Activated B cell treated with CpG ODN at 0.5 μM for 24 hours (primary cell): ENCODE measurements around the gene NRXN3. TPM values are rescaled to one million over a fixed set of nuclear protein-coding genes. Genes with fewer than 3 reads are reported as not detected.

Experiments
- ATAC-seq: fragments of 200-7000 bp; cut with Tn5 transposase; one replicate; pipeline ENCODE4 v1.10.0; 2021; ENCODE audit warnings: low read depth, mild to moderate bottlenecking, moderate library complexity
- CTCF ChIA-PET: fragments of 350-600 bp; sonication (Branson Sonifier 250); formaldehyde crosslinking; loops from one replicate; lab custom pipeline; 2021; ENCODE audit warnings: antibody characterized with exemption; lab: Charles Lee
- POLR2A ChIA-PET: fragments of 350-600 bp; sonication (Branson Sonifier 250); formaldehyde crosslinking; loops from one replicate; lab custom pipeline; 2021; ENCODE audit warnings: antibody characterized with exemption; lab: Charles Lee
- DNase-seq: peaks from one replicate; pipeline ENCODE4 v3.0.0; 2022
- H3K27ac Mint-ChIP-seq: one replicate; pipeline ENCODE4 v1.8.0; 2020; ENCODE audit warnings: mixed read lengths
- H3K27me3 Mint-ChIP-seq: one replicate; pipeline ENCODE4 v1.8.0; 2021; ENCODE audit warnings: mixed read lengths
- H3K36me3 Mint-ChIP-seq: one replicate; pipeline ENCODE4 v1.8.0; 2021; ENCODE audit warnings: low read depth, mixed read lengths
- H3K4me1 Mint-ChIP-seq: one replicate; pipeline ENCODE4 v1.8.0; 2021; ENCODE audit warnings: mixed read lengths
- H3K4me3 Mint-ChIP-seq: one replicate; pipeline ENCODE4 v1.8.0; 2020; ENCODE audit warnings: mild to moderate bottlenecking, mixed read lengths
- H3K9me3 Mint-ChIP-seq: one replicate; pipeline ENCODE4 v1.8.0; 2020; ENCODE audit warnings: mixed read lengths
- intact Hi-C: fragments of 100-400 bp; cut with micrococcal nuclease; formaldehyde crosslinking; loops from one replicate; pipeline ENCODE4 v1.15.1; 2024
- total RNA-seq: library from RNA; stranded (reverse); gene quantifications from 2 replicates; pipeline ENCODE4 v1.2.3, GENCODE V29; 2022
- TF ChIP-seq, protein P1 (sequence below): fragments of 200-600 bp; IDR thresholded peaks from one replicate; pipeline ENCODE4 v1.8.0; 2022; ENCODE audit warnings: antibody characterized with exemption, mild to moderate bottlenecking

NRXN3 gene
- total RNA-seq, 1 donor from 2014 or later: not detected

DNA sequence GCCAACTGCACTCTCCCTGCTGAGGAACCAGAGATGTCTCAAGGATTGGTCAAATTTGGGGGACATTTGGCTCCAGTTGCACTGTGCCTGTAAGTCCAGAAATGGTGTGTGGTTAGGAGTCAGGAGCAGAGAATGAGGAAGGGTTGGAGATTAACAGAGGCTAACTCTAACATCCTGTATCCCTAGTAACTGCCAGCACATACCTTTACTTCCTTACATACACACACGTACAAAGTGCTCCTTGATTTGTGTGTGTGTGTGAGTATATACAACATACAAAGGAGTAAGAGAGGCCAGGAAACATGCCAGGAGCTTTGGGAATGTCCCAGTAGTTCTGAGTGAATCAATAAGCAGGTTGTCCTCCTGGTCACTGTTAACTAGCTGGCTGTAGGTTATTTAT lies 39.8 kb upstream of the NRXN3 start:
- Mint-ChIP-seq H3K27me3 (no peaks in the 10 kb centered on the region), H3K4me3 (no peak overlapping the region), H3K4me1 (no peaks in the 10 kb centered on the region), H3K27ac (no peak overlapping the region), H3K36me3 (no peaks in the 10 kb centered on the region), H3K9me3 (no peaks in the 10 kb centered on the region)
- TF ChIP-seq, protein P1, sequence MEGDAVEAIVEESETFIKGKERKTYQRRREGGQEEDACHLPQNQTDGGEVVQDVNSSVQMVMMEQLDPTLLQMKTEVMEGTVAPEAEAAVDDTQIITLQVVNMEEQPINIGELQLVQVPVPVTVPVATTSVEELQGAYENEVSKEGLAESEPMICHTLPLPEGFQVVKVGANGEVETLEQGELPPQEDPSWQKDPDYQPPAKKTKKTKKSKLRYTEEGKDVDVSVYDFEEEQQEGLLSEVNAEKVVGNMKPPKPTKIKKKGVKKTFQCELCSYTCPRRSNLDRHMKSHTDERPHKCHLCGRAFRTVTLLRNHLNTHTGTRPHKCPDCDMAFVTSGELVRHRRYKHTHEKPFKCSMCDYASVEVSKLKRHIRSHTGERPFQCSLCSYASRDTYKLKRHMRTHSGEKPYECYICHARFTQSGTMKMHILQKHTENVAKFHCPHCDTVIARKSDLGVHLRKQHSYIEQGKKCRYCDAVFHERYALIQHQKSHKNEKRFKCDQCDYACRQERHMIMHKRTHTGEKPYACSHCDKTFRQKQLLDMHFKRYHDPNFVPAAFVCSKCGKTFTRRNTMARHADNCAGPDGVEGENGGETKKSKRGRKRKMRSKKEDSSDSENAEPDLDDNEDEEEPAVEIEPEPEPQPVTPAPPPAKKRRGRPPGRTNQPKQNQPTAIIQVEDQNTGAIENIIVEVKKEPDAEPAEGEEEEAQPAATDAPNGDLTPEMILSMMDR: no peak
- ATAC-seq (no peak), DNase-seq (no peak)
- ChIA-PET CTCF (no interaction called here), POLR2A (no interaction called here)
- intact Hi-C loops: no loop called here

DNA sequence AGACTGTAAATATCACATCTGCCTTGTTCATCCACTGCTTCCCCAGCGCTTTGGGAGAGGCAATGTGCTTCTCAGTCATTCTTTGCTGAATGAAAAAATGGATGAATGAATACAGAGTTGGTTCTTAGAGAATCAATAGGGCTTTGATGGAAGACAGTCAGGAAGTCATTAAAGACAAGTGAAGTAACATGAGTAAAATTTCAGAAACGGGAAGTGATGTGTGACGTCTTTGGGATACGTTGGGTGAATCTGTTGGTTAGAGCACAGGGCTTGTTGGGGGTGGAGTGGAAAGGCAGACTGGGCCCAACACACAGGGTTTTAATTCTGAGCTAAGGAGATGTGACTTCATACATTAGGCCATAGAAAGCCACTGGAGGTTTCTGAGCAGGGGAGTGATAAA lies 39.0 kb upstream of the NRXN3 start:
- no peak overlapping the region for H3K27ac Mint-ChIP-seq
- H3K4me3 Mint-ChIP-seq: no peak overlapping the region
- ChIA-PET CTCF (no interaction called here), POLR2A (no interaction called here)
- H3K4me1 Mint-ChIP-seq: no peaks in the 10 kb centered on the region
- no peaks in the 10 kb centered on the region for H3K9me3 Mint-ChIP-seq
- TF ChIP-seq, protein P1: no peak
- no peaks in the 10 kb centered on the region for H3K27me3 Mint-ChIP-seq
- intact Hi-C loops: no loop called here
- no peaks in the 10 kb centered on the region for H3K36me3 Mint-ChIP-seq
- no peak for ATAC-seq
- DNase-seq: no peak

DNA sequence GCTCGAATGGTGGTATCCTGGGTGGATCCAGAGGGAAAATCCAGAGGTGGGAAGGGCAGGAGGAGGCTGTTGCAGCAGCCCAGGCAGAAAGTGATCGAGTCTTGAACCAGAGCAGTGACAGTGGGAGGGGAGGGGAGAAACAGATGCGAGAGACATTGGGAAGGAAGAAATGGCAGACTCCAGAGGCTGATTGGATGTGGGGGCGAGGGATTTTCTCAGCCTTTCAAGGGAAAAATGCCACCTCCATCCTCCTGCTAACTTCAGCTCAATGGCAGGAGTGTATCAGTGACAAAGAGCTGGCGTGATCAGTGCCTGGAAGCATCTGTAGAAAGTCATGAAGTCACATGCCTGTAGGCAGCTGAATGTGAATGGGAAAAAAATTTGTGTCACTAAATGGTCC lies 38.6 kb upstream of the NRXN3 start:
- Mint-ChIP-seq H3K9me3 (no peaks in the 10 kb centered on the region), H3K36me3 (no peaks in the 10 kb centered on the region), H3K27me3 (no peaks in the 10 kb centered on the region), H3K27ac (no peak overlapping the region), H3K4me3 (no peak overlapping the region), H3K4me1 (no peaks in the 10 kb centered on the region)
- intact Hi-C loops: no loop called here
- TF ChIP-seq, protein P1: no peak
- ChIA-PET POLR2A (no interaction called here), CTCF (no interaction called here)
- no peak for ATAC-seq
- DNase-seq: no peak

DNA sequence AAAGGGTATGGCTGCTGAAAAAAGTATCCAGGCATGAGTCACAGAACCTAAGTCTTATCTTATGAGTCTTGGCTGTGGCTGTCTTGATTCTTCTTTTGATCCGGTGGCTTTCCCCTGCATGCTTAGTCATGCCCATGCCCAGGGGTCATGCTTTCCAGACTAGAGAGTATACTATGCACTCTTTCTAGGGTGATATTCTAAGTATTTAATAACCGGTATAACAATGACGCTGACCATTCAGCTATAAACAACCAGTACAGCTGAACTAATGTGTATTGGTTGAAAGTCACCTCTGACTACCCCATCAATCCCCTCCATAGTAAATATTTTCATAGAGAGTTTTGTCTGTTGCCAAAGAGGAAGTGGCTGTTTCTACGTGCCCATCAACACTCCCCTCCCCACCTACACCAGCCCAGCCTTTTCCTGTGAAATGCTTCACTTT lies 34.7 kb upstream of the NRXN3 start:
- Mint-ChIP-seq H3K4me1 (no peaks in the 10 kb centered on the region), H3K36me3 (no peaks in the 10 kb centered on the region), H3K9me3 (no peaks in the 10 kb centered on the region), H3K27ac (no peak overlapping the region), H3K27me3 (no peaks in the 10 kb centered on the region), H3K4me3 (no peak overlapping the region)
- no peak for ATAC-seq
- TF ChIP-seq, protein P1: no peak
- intact Hi-C loops: no loop called here
- DNase-seq: no peak
- CTCF ChIA-PET: no interaction called here
- POLR2A ChIA-PET: no interaction called here

DNA sequence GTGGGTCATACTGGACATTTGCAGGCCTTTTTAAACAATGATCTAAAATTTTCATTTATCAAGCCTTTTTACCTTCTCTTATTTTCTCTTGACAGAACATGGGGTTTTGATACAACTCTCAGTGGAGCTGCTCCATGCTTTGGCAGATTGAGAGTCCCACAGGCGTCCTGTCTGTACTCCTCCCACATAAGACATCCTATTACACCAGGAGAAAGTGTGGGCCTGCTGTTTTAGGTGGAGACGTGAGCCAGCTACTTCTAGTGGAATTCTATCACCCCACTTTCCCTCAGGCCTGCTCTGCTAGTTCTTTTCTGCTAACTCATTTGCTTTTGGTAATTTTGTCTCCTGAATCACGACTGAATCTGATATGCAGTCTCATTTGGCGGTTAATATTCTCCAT lies 33.5 kb upstream of the NRXN3 start:
- ATAC-seq (no peak), DNase-seq (no peak)
- H3K4me3 Mint-ChIP-seq: no peak overlapping the region
- CTCF ChIA-PET: no interaction called here
- TF ChIP-seq, protein P1: no peak
- H3K4me1 Mint-ChIP-seq: no peaks in the 10 kb centered on the region
- H3K27ac Mint-ChIP-seq: no peak overlapping the region
- H3K27me3 Mint-ChIP-seq: no peaks in the 10 kb centered on the region
- no peaks in the 10 kb centered on the region for H3K36me3 Mint-ChIP-seq
- intact Hi-C loops: no loop called here
- no peaks in the 10 kb centered on the region for H3K9me3 Mint-ChIP-seq
- POLR2A ChIA-PET: no interaction called here
